GM21529 (cell line): Measurements from ENCODE around the gene MAJIN.
"Not testable (repeated sequence)": the region's sequence is repeated elsewhere in the genome, so short reads cannot be mapped to it uniquely, and the experiment has no call there.

Source experiments
- ATAC-seq: cut with Tn5 transposase; IDR thresholded peaks from one replicate; pipeline ENCODE4 v1.9.1; 2021; ENCODE audit not compliant: unreplicated experiment

MAJIN gene

GRCh38 chr11:64971421-64972233 is at the start of gene MAJIN:
Gene MAJIN, minus strand, starts transcription at chr11:64972108. Its CDS starts 12,703 bp downstream, at chr11:64959405.
- ATAC-seq, result no peak

- no peak for ATAC-seq
These were observed 49.6 kb upstream of the MAJIN start for GRCh38 chr11:65021509-65021908.

- ATAC-seq, result no peak
These were observed 49.1 kb upstream of the MAJIN start for GRCh38 chr11:65021003-65021402.

GRCh38 chr11:65019824-65020223 is 47.9 kb upstream of the MAJIN start:
- ATAC-seq, result no peak

GRCh38 chr11:65017937-65018336 is 46.0 kb upstream of the MAJIN start:
- no peak for ATAC-seq

GRCh38 chr11:65016705-65017104 is 44.8 kb upstream of the MAJIN start:
- no peak for ATAC-seq

GRCh38 chr11:65014726-65015227 is 42.9 kb upstream of the MAJIN start:
- no peak for ATAC-seq

GRCh38 chr11:65013888-65014725 is 42.2 kb upstream of the MAJIN start, which contains the start of gene ARL2:
Gene ARL2, plus strand, starts transcription at chr11:65014160. Its CDS starts 48 bp downstream, at chr11:65014208.
- peak; percentile 74 for ATAC-seq

GRCh38 chr11:65013130-65013887 is 41.4 kb upstream of the MAJIN start:
- ATAC-seq, result peak; percentile 69

GRCh38 chr11:65008873-65009272 is 37.0 kb upstream of the MAJIN start:
- no peak for ATAC-seq

GRCh38 chr11:65008016-65008415 is 36.1 kb upstream of the MAJIN start:
- no peak for ATAC-seq

GRCh38 chr11:65003968-65004367 is 32.1 kb upstream of the MAJIN start:
- not testable (repeated sequence) for ATAC-seq

- ATAC-seq, result no peak
These were observed 31.4 kb upstream of the MAJIN start for GRCh38 chr11:65003282-65003681.

- no peak for ATAC-seq
These were observed 30.8 kb upstream of the MAJIN start for GRCh38 chr11:65002706-65003105.

- ATAC-seq, result no peak
These were observed 27.6 kb upstream of the MAJIN start for GRCh38 chr11:64999478-64999877.

- no peak for ATAC-seq
These were observed 27.0 kb upstream of the MAJIN start for GRCh38 chr11:64998690-64999431.

- ATAC-seq, result no peak
These were observed 26.2 kb upstream of the MAJIN start for GRCh38 chr11:64998141-64998540.

GRCh38 chr11:64996710-64997380 is 24.9 kb upstream of the MAJIN start, which contains the start of gene BATF2:
Gene BATF2, minus strand, starts transcription at chr11:64996971. Its CDS starts 57 bp downstream, at chr11:64996914.
- no peak for ATAC-seq

GRCh38 chr11:64996327-64996709 is 24.4 kb upstream of the MAJIN start:
- no peak for ATAC-seq

- no peak for ATAC-seq
These were observed 22.4 kb upstream of the MAJIN start for GRCh38 chr11:64994318-64994717.
